GM19455 (cell line): Measurements from ENCODE around the gene SPI1.
"Not testable (repeated sequence)": the region's sequence is repeated elsewhere in the genome, so short reads cannot be mapped to it uniquely, and the experiment has no call there.

Source experiments
- ATAC-seq: cut with Tn5 transposase; IDR thresholded peaks from one replicate; pipeline ENCODE4 v1.9.1; 2021; ENCODE audit not compliant: unreplicated experiment

Gene SPI1

GRCh38 chr11:47328449-47329390 lies 49.6 kb downstream of the SPI1 start:
- peak; percentile 49 for ATAC-seq

- no peak for ATAC-seq
These were observed 50.4 kb downstream of the SPI1 start for GRCh38 chr11:47327949-47328348.

- no peak for ATAC-seq
These were observed 51.3 kb downstream of the SPI1 start for GRCh38 chr11:47327025-47327424.

- ATAC-seq, result no peak
These were observed 52.1 kb downstream of the SPI1 start for GRCh38 chr11:47326198-47326597.

GRCh38 chr11:47325271-47326041 lies 52.9 kb downstream of the SPI1 start:
- ATAC-seq, result no peak

GRCh38 chr11:47324520-47324919 lies 53.8 kb downstream of the SPI1 start:
- no peak for ATAC-seq

- ATAC-seq, result no peak
These were observed 60.2 kb downstream of the SPI1 start for GRCh38 chr11:47318166-47318565.

- ATAC-seq, result no peak
These were observed 61.1 kb downstream of the SPI1 start for GRCh38 chr11:47317064-47317828.

- not testable (repeated sequence) for ATAC-seq
These were observed 61.8 kb downstream of the SPI1 start for GRCh38 chr11:47316501-47316900.

- no peak for ATAC-seq
These were observed 63.4 kb downstream of the SPI1 start for GRCh38 chr11:47314992-47315391.

GRCh38 chr11:47308050-47308823 lies 70.1 kb downstream of the SPI1 start:
- ATAC-seq, result no peak

GRCh38 chr11:47306484-47306844 lies 71.9 kb downstream of the SPI1 start:
- no peak for ATAC-seq

- ATAC-seq, result no peak
These were observed 72.4 kb downstream of the SPI1 start for GRCh38 chr11:47305734-47306483.
